Trophoblast cell (in vitro differentiated cells and primary cell): ENCODE data around the gene RASSF1.
A peak's percentile ranks its signal among the peaks of the same experiment; 100 is the strongest.

Source experiments
- DNase-seq, 2 donors: peaks; one replicate each; pipeline ENCODE4 v3.0.0-alpha.2; 2016
- H2AFZ ChIP-seq: 2 replicates; pipeline ENCODE4 v1.6.1; 2013; ENCODE audit warnings: low read length, moderate library complexity, mild to moderate bottlenecking; ENCODE audit not compliant: insufficient read depth, poor library complexity
- H2AK5ac ChIP-seq: 2 replicates; pipeline ENCODE4 v1.6.1; 2013; ENCODE audit warnings: mild to moderate bottlenecking, low read length
- H2BK120ac ChIP-seq: 2 replicates; pipeline ENCODE4 v1.6.1; 2013; ENCODE audit warnings: low read length, mild to moderate bottlenecking, moderate library complexity; ENCODE audit not compliant: insufficient read depth, poor library complexity
- H2BK12ac ChIP-seq: 2 replicates; pipeline ENCODE4 v1.6.1; 2013; ENCODE audit warnings: mild to moderate bottlenecking, low read length, moderate library complexity
- H2BK5ac ChIP-seq: 2 replicates; pipeline ENCODE4 v1.6.1; 2013; ENCODE audit warnings: low read length, low read depth, moderate library complexity, mild to moderate bottlenecking; ENCODE audit not compliant: poor library complexity
- H3K14ac ChIP-seq: 2 replicates; pipeline ENCODE4 v1.6.1; 2013; ENCODE audit warnings: mild to moderate bottlenecking, low read length
- H3K18ac ChIP-seq: 2 replicates; pipeline ENCODE4 v1.6.1; 2013; ENCODE audit warnings: mild to moderate bottlenecking, low read length
- H3K23ac ChIP-seq: 2 replicates; pipeline ENCODE4 v1.6.1; 2013; ENCODE audit warnings: low read length
- H3K27ac ChIP-seq: 2 replicates; pipeline ENCODE4 v1.5.1; 2013; ENCODE audit warnings: low read depth, mild to moderate bottlenecking, inconsistent platforms, low read length, moderate library complexity
- H3K27me3 ChIP-seq: 2 replicates; pipeline ENCODE4 v1.6.1; 2013; ENCODE audit warnings: inconsistent platforms, mild to moderate bottlenecking, low read length, moderate library complexity; ENCODE audit not compliant: insufficient read depth
- H3K36me3 ChIP-seq, 2 experiments: 1 replicate in 1 of 2; 2 replicates in 1 of 2; pipeline ENCODE4 v1.6.1; 2013; ENCODE audit warnings: low read length in 2 of 2, mild to moderate bottlenecking in 2 of 2, moderate library complexity in 1 of 2; ENCODE audit not compliant: insufficient read depth in 2 of 2, control insufficient read depth in 1 of 2
- H3K4ac ChIP-seq: 2 replicates; pipeline ENCODE4 v1.6.1; 2013; ENCODE audit warnings: low read depth, mild to moderate bottlenecking, low read length, moderate library complexity
- H3K4me1 ChIP-seq, 2 experiments: 1 replicate in 1 of 2; 2 replicates in 1 of 2; pipeline ENCODE4 v1.6.1; 2013; ENCODE audit warnings: low read length in 2 of 2, mild to moderate bottlenecking in 2 of 2, moderate library complexity in 1 of 2; ENCODE audit not compliant: insufficient read depth in 2 of 2, control insufficient read depth in 1 of 2
- H3K4me2 ChIP-seq: 2 replicates; pipeline ENCODE4 v1.6.1; 2013; ENCODE audit warnings: inconsistent platforms, mild to moderate bottlenecking, low read length, moderate library complexity
- H3K4me3 ChIP-seq: 2 replicates; pipeline ENCODE4 v1.5.1; 2013; ENCODE audit warnings: mild to moderate bottlenecking, low read depth, low read length, inconsistent platforms
- H3K79me1 ChIP-seq: one replicate; pipeline ENCODE4 v1.6.1; 2013; ENCODE audit warnings: low read length
- H3K79me2 ChIP-seq: 2 replicates; pipeline ENCODE4 v1.6.1; 2013; ENCODE audit warnings: low read length, mild to moderate bottlenecking; ENCODE audit not compliant: control insufficient read depth, insufficient read depth, poor library complexity
- H3K9ac ChIP-seq: 2 replicates; pipeline ENCODE4 v1.6.1; 2013; ENCODE audit warnings: mild to moderate bottlenecking, low read length
- H3K9me3 ChIP-seq: 2 replicates; pipeline ENCODE4 v1.6.1; 2013; ENCODE audit warnings: low read depth, mild to moderate bottlenecking, control low read depth, inconsistent platforms, low read length; ENCODE audit not compliant: insufficient read depth
- H4K12ac ChIP-seq: 2 replicates; pipeline ENCODE4 v1.6.1; 2013; ENCODE audit warnings: low read depth, mild to moderate bottlenecking, low read length, moderate library complexity
- H4K8ac ChIP-seq: 2 replicates; pipeline ENCODE4 v1.6.1; 2013; ENCODE audit warnings: low read depth, mild to moderate bottlenecking, low read length, moderate library complexity
- H4K91ac ChIP-seq: one replicate; pipeline ENCODE4 v1.6.1; 2013; ENCODE audit warnings: low read depth, mild to moderate bottlenecking, low read length, moderate library complexity
- WGBS: extraction: QIAGEN DNeasy Blood & Tissue Kit; methylation state at CpG from one replicate; pipeline ENCODE4 v1.1.7; 2013; ENCODE audit warnings: missing lambda C conversion rate; ENCODE audit not compliant: insufficient read length, insufficient coverage; ENCODE audit errors: extremely low coverage; 5-methylcytosine and 5-hydroxymethylcytosine counted together

The RASSF1 gene

DNA sequence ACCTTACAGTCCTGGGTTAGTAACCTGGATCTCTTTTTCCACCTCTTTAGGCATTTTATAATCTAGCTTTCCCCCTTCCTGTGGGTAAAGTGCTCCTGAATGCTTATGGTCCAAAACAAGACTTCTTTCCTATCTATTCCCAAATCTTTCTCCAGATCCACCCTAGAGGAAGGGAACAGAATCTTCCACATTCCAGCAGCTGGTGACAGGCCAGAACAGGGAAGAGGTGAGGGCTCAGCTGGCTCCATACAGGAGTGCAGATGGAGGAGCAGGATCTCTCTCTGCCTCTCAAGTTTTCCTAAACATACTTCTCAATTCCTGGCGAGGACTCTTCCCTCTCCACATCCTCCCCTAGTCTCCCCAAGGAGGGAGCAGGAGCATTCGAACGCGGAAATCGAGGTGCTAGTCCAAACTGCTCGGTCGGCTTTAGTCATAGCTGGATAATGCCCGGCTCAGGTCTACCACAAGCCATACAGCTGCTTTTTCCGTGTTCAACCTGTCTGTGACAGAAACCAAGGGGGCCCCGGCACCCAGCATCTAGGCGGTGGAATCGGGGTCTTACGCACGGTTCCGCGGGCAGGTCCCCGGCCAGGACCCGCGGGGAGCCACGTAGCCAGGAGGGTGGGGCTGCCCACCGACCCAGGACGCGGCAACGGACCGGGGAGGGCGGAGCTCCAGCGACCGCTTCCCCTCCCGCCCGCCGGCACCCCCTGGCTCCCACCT is 4.0 kb downstream of the RASSF1 start:
- H2AFZ ChIP-seq: peak overlapping the region; percentile 74
- H2AK5ac ChIP-seq: peak overlapping the region; percentile 85
- H3K4me1 ChIP-seq: peaks cover 21 to 23% of the 10 kb centered on the region in 2 experiments
- H3K18ac ChIP-seq: peak overlapping the region; percentile 96
- peak overlapping the region; percentile 94 for H3K14ac ChIP-seq
- peaks cover 20% of the 10 kb centered on the region for H3K79me2 ChIP-seq
- H3K36me3 ChIP-seq: peaks cover 15 to 22% of the 10 kb centered on the region in 2 experiments
- peak overlapping the region; percentile 91 for H4K8ac ChIP-seq
- no CpG with 5 or more reads among the region's 31 CpGs for WGBS
- H2BK5ac ChIP-seq: peak overlapping the region; percentile 86
- H4K91ac ChIP-seq: peak overlapping the region; percentile 92
- no peak overlapping the region for H2BK12ac ChIP-seq
- H3K4me2 ChIP-seq: peak overlapping the region; percentile 92
- H2BK120ac ChIP-seq: peak overlapping the region; percentile 87
- H3K9me3 ChIP-seq: peaks cover 6% of the 10 kb centered on the region
- H3K4ac ChIP-seq: peak overlapping the region; percentile 90
- peak in 1 of 2 donors; percentile 58 for DNase-seq
- peak overlapping the region; percentile 92 for H3K27ac ChIP-seq
- H3K27me3 ChIP-seq: peaks cover 25% of the 10 kb centered on the region
- H3K4me3 ChIP-seq: peak overlapping the region; percentile 92
- peaks cover 12% of the 10 kb centered on the region for H3K79me1 ChIP-seq
- H3K9ac ChIP-seq: peak overlapping the region; percentile 89
- H4K12ac ChIP-seq: peak overlapping the region; percentile 83
- H3K23ac ChIP-seq: no peak overlapping the region

DNA sequence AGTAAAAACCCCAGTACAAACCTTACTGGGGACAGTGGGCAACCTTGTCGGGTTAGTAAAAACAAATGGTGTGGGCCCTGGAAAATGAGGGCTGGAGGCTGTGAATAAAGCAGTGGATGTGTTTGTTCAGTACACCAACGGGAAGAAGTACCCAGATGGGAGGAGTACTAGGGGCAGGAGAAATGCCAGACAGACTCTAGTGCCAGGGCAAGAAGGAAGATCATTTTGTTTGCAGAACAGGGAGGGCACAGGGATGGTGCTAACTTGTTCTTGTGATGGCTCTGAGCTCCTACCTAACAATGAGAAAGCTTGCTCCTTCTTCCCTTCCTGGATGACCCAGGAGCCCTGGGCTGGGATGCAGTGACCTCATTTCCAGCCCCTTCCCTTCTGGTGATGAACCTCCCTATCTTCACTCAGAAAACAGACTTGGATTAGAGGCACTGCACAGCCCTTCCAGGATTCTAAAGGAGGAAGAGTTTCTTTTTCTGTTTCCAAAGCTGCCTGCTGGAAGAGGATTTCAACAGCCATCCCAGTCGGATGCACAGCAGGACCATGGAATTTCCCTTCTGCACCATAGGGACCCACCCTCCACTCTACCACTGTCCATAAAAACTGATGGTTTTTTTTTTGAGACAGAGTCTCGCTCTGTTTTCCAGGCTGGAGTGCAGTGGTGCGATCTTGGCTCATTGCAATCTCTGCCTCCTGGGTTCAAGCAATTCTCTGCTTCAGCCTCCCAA is 6.1 kb downstream of the RASSF1 start:
- H3K27ac ChIP-seq: no peak overlapping the region
- no peak overlapping the region for H2AK5ac ChIP-seq
- no peak overlapping the region for H3K4me3 ChIP-seq
- DNase-seq: no peak
- H4K91ac ChIP-seq: no peak overlapping the region
- no peak overlapping the region for H3K9ac ChIP-seq
- H3K4ac ChIP-seq: peak overlapping the region; percentile 22
- H4K8ac ChIP-seq: no peak overlapping the region
- H3K9me3 ChIP-seq: no peaks in the 10 kb centered on the region
- H4K12ac ChIP-seq: no peak overlapping the region
- no peak overlapping the region for H3K23ac ChIP-seq
- H2BK12ac ChIP-seq: no peak overlapping the region
- H3K4me2 ChIP-seq: no peak overlapping the region
- WGBS: no CpG with 5 or more reads among the region's 5 CpGs
- H3K14ac ChIP-seq: no peak overlapping the region
- H3K27me3 ChIP-seq: peaks cover 5% of the 10 kb centered on the region
- H2AFZ ChIP-seq: no peak overlapping the region
- H3K4me1 ChIP-seq: peaks cover 14% of the 10 kb centered on the region in 2 experiments
- peaks cover 20% of the 10 kb centered on the region for H3K79me2 ChIP-seq
- H3K18ac ChIP-seq: no peak overlapping the region
- H2BK120ac ChIP-seq: no peak overlapping the region
- H3K36me3 ChIP-seq: peaks cover 35 to 42% of the 10 kb centered on the region in 2 experiments
- H3K79me1 ChIP-seq: peaks cover 12% of the 10 kb centered on the region
- H2BK5ac ChIP-seq: no peak overlapping the region

DNA sequence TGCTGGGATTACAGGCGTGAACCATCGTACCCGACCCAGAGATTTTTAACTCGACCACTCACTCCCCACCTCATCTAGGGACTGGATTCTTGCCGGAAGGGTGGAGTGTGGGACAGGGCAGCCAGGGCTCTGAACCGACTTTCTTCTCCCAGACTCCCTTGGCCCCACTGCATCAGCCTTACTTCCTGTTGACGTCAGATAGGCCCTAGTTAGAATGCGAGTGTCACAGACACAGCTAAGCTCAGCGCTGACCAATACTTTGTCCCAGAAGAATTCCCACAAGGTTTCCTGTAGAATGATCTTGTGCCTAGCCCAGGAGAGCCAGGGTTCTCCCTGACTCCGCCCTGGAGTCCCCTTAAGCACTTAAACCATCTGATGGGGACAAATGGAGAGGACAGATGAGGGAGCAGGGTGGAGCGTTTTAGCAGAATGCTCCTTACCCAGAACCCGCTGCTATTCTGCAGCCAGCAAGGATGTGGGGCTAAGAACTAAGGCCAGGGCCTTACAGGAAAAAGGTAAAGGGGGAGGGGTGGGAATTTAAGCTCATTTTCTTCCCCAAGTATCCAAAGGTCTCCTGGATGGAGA is 6.8 kb downstream of the RASSF1 start:
- no peak overlapping the region for H2BK5ac ChIP-seq
- no peak overlapping the region for H2BK120ac ChIP-seq
- H3K79me2 ChIP-seq: peaks cover 20% of the 10 kb centered on the region
- no peak overlapping the region for H4K91ac ChIP-seq
- H3K14ac ChIP-seq: no peak overlapping the region
- no peak overlapping the region for H2AK5ac ChIP-seq
- no peak overlapping the region for H2BK12ac ChIP-seq
- H4K8ac ChIP-seq: no peak overlapping the region
- H3K18ac ChIP-seq: peak overlapping the region; percentile 26
- H3K23ac ChIP-seq: no peak overlapping the region
- no peak overlapping the region for H3K27ac ChIP-seq
- peaks cover 14% of the 10 kb centered on the region in 2 experiments for H3K4me1 ChIP-seq
- no peak for DNase-seq
- H3K4ac ChIP-seq: peak overlapping the region; percentile 8
- H3K9me3 ChIP-seq: no peaks in the 10 kb centered on the region
- peaks cover 39 to 47% of the 10 kb centered on the region in 2 experiments for H3K36me3 ChIP-seq
- peaks cover 3% of the 10 kb centered on the region for H3K27me3 ChIP-seq
- no peak overlapping the region for H3K4me2 ChIP-seq
- H3K4me3 ChIP-seq: no peak overlapping the region
- WGBS: no CpG with 5 or more reads among the region's 12 CpGs
- no peak overlapping the region for H3K9ac ChIP-seq
- no peak overlapping the region for H2AFZ ChIP-seq
- peaks cover 12% of the 10 kb centered on the region for H3K79me1 ChIP-seq
- no peak overlapping the region for H4K12ac ChIP-seq

DNA sequence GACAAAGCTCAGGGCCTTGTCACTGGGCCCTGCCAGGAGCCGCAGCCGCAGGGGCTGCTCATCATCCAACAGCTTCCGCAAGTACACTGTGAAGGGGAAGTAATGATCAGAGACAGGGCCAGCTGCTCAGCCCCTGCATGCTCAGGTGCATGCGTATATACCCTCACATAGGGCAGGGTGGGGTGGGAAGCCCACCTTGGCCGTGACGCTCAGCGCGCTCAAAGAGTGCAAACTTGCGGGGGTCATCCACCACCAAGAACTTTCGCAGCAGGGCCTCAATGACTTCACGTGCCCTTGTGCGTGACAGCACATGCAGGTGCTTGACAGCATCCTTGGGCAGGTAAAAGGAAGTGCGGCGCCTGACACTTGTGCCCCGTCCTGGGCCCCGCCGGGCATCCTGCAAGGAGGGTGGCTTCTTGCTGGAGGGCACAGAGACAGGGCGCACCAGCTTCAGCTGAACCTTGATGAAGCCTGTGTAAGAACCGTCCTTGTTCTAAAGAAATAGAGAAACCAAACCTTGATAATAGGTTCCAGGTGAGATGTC is 9.2 kb downstream of the RASSF1 start:
- no peak for DNase-seq
- peaks cover 39 to 47% of the 10 kb centered on the region in 2 experiments for H3K36me3 ChIP-seq
- peaks cover 8 to 15% of the 10 kb centered on the region in 2 experiments for H3K4me1 ChIP-seq
- no peak overlapping the region for H3K23ac ChIP-seq
- no peak overlapping the region for H4K91ac ChIP-seq
- H2BK5ac ChIP-seq: no peak overlapping the region
- no peak overlapping the region for H2BK120ac ChIP-seq
- H2AFZ ChIP-seq: no peak overlapping the region
- H3K18ac ChIP-seq: no peak overlapping the region
- no peak overlapping the region for H4K12ac ChIP-seq
- no peak overlapping the region for H3K9ac ChIP-seq
- H3K27me3 ChIP-seq: no peaks in the 10 kb centered on the region
- H3K4ac ChIP-seq: no peak overlapping the region
- no peak overlapping the region for H4K8ac ChIP-seq
- H3K79me2 ChIP-seq: peaks cover 14% of the 10 kb centered on the region
- no peaks in the 10 kb centered on the region for H3K9me3 ChIP-seq
- H3K4me3 ChIP-seq: peak overlapping the region; percentile 16
- no peak overlapping the region for H2BK12ac ChIP-seq
- no peak overlapping the region for H3K14ac ChIP-seq
- no peak overlapping the region for H3K27ac ChIP-seq
- WGBS: no CpG with 5 or more reads among the region's 19 CpGs
- H3K79me1 ChIP-seq: peaks cover 3% of the 10 kb centered on the region
- H3K4me2 ChIP-seq: no peak overlapping the region
- no peak overlapping the region for H2AK5ac ChIP-seq
